GM18868 (cell line): ENCODE results near the gene KCTD11.

Experiments
- ATAC-seq: cut with Tn5 transposase; IDR thresholded peaks from one replicate; pipeline ENCODE4 v1.9.1; 2021; ENCODE audit warnings: mild to moderate bottlenecking, moderate library complexity; ENCODE audit not compliant: unreplicated experiment

The KCTD11 gene

GRCh38 chr17:7369825-7370224, 17.9 kb downstream of the KCTD11 start:
- no peak for ATAC-seq

DNA sequence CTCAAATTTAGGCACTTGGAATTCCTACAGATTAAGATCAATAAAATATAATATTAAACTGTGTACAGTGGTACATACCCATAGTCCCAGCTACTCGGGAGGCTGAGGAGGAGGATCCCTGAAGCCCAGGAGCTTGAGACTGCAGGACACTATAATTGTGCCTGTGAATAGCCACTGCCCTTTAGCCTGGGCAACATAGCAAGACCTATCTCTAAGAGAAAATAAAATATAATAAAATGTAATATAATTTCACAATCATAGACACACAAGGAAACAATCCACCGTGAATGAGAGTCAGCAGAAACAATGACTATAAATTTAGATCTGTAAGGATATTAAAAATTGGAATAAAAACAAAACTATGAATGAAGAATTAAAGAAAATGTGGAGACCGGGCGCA, 18.9 kb downstream of the KCTD11 start:
- no peak for ATAC-seq

- ATAC-seq, result no peak
Measured at GRCh38 chr17:7374353-7374752, 22.4 kb downstream of the KCTD11 start.

DNA sequence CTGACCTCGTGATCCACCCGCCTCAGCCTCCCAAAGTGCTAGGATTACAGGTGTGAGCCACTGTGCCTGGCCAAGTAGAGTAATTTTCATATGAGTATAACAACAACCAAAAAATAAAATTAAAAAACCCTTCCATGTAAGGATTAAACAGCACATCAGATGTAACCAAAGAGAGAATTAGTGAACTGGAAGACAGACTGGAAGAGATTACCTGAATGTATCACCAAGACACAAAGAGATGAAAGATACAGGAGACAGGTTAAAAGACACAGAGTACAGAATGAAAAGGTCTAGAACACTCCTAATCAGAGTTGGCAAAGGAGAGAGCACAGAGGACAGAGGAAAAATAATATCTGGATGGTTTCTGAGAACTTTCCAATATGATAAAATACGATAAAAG, 27.2 kb downstream of the KCTD11 start:
- no peak for ATAC-seq

DNA sequence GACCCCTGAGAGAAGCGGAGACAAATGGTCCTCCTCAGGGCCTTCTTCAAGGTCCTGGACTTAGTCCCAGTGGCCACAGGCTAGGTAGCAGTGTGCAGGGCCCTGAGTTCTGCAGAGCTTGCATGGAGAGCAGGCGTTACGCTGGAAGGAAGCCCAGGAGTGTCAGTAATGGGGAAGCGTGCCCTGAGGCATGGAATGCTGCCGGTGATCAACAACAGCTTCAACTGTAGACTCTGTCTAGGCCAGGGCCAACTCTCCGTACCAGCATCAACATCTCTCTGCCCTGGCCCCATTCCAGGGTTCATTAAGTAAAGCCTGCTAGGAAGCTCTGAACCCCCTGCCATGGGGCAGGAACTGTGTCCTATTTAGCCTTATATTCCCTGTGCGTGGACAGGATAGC, 28.4 kb downstream of the KCTD11 start:
- no peak for ATAC-seq

- no peak for ATAC-seq
Measured at GRCh38 chr17:7380855-7381683, 29.1 kb downstream of the KCTD11 start, which contains the start of gene TNK1. Gene TNK1 (plus strand): TSS chr17:7381089. CDS start chr17:7382927, 1,838 bp downstream.

GRCh38 chr17:7382901-7383300, 30.9 kb downstream of the KCTD11 start:
- no peak for ATAC-seq

GRCh38 chr17:7383371-7383741, 31.4 kb downstream of the KCTD11 start:
- no peak for ATAC-seq

GRCh38 chr17:7383742-7384488, 32.0 kb downstream of the KCTD11 start:
- peak; percentile 74 for ATAC-seq

DNA sequence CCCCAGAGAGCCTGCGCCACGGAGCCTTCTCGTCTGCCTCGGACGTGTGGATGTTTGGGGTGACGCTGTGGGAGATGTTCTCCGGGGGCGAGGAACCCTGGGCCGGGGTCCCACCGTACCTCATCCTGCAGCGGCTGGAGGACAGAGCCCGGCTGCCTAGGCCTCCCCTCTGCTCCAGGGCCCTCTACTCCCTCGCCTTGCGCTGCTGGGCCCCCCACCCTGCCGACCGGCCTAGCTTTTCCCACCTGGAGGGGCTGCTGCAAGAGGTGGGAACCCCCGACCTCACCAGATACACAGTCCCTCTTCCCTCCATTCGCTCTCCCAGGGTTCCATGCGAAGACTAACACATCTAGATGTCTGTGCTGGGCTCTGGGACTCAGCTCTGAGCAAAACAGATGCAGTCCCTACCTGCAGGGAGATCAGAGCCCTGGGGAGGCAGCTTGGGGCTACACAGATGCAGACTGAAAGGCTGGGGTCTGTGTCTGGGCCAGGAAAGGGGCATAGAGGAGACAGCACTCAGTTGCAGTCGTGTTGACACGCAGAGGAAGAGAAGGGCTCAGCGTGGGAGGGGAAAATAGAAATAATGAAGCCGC, 32.6 kb downstream of the KCTD11 start:
- no peak for ATAC-seq

- no peak for ATAC-seq
Measured at GRCh38 chr17:7388856-7389255, 36.9 kb downstream of the KCTD11 start.

- no peak for ATAC-seq
Measured at GRCh38 chr17:7389924-7390910, 38.3 kb downstream of the KCTD11 start.

DNA sequence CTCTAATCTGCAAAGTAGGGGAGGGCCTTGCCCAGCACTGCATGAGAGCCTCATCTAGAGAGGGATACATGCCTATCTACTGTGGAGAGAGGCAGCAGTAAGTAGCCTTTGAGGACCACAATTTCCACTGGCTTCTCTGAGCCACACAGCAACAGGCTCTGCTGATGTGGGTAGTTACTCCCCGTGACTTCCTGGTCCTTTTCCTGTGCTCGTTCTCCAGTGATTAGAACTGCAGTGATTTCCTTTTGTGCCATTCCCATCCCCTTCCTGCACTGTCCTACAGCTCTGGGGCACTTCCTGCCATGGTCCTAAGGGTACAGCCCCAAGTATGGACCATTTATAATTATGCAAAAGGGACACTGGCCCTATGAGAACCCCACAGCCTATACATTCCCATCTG, 39.3 kb downstream of the KCTD11 start:
- ATAC-seq, result no peak

- ATAC-seq, result no peak
Measured at GRCh38 chr17:7392696-7393612, 41.0 kb downstream of the KCTD11 start.

GRCh38 chr17:7393613-7394451, 41.9 kb downstream of the KCTD11 start:
- ATAC-seq, result peak; percentile 49

DNA sequence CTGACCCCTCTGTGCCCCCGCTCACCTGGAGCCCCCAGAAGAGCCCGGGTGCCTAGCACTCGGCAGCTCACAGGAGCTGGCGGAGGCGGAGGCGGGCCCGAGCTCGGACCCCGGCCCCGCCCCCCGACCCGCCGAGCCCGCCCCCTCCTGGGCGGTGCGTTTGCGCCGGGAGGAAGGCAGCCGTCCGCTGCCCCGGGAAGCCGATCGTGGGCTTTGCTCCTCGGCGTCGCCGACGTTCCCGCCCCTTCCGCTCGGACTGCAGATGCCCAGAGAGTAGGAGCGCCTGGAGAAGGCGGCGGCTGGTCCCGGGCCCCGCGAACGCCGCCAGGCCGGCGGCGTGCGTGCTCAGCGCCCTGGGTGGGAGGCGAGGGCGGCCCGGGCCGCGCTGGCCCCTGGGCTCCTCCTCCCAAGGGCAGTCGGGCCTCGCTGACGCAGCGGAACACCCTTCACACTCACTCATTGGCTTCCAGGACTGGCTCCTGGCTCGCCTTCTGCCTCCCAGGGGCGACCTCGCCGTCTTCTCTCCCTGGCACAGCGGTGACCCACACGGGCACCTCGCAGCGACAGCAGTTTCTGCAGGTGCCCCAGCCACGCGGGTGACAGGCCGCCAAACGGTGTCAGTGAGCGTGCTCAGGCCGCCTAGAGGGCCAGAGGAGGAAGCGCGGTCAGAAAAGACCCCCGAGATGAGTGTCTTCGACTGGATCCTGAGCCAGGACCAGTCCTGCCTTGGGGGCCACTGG, 42.7 kb downstream of the KCTD11 start, which contains the start of gene PLSCR3:
PLSCR3 (minus strand) TSS at position 74 of the 740 bp plus-strand sequence. CDS start 415 bp downstream, outside the sequence.
- peak; percentile 76 for ATAC-seq

DNA sequence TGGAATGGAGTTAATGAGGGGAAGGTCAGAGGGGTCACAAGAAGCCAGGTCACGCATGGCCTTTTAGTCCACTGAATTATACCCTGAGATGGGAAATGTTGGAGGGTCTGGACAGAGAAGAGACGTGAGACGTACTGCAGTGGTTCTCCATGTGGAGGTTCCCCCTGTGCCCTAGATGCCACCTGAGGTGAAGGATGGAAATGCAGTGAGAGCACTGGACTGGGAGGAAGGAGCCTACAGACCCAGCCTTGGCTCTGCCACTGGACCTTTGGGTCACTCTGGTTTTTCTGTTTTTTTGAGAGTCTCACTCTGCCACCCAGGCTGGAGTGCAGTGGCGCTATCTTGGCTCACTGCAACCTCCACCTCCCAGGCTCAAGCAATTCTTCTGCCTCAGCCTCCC, 44.2 kb downstream of the KCTD11 start:
- ATAC-seq, result no peak

- no peak for ATAC-seq
Measured at GRCh38 chr17:7398612-7399011, 46.6 kb downstream of the KCTD11 start.
